OCI-LY7 (cell line): Measurements from ENCODE around the gene C1orf141. TPM values are rescaled to one million over a fixed set of nuclear protein-coding genes. Genes with fewer than 3 reads are reported as not detected.

Experiments
- BruUV-seq: library from RNA; stranded (reverse); fragments of 400-500 nt; replicated peaks from 2 replicates; lab custom pipeline; 2021; lab: Mats Ljungman, UMichigan
- CTCF ChIA-PET: fragments of 300-600 bp; sonication (Branson Sonifier 250); formaldehyde crosslinking; loops from one replicate; lab custom pipeline; 2022; ENCODE audit warnings: antibody characterized with exemption; ENCODE audit not compliant: unreplicated experiment; lab: Charles Lee
- POLR2A ChIA-PET: fragments of 300-600 bp; sonication (Branson Sonifier 250); formaldehyde crosslinking; loops from one replicate; lab custom pipeline; 2022; ENCODE audit warnings: antibody characterized with exemption; lab: Charles Lee
- DNase-seq: peaks from one replicate; pipeline ENCODE4 v3.0.0-alpha.2; 2015; ENCODE audit warnings: low spot score
- H2AFZ ChIP-seq: fragments of 200-600 bp; sonication (generic), shearing (Covaris generic); 2 replicates; pipeline ENCODE4 v1.6.1; 2014; ENCODE audit warnings: mild to moderate bottlenecking, antibody characterized with exemption, low read length, moderate library complexity
- H3K27ac ChIP-seq: fragments of 200-600 bp; sonication (generic); 2 replicates; pipeline ENCODE4 v1.5.1; 2014; ENCODE audit warnings: mixed run types, low read depth, mild to moderate bottlenecking, moderate library complexity, low read length, inconsistent platforms; ENCODE audit not compliant: poor library complexity, severe bottlenecking
- H3K36me3 ChIP-seq: fragments of 200-600 bp; sonication (generic); 2 replicates; pipeline ENCODE4 v1.6.1; 2014; ENCODE audit warnings: mild to moderate bottlenecking, antibody characterized with exemption, low read length, moderate library complexity, mixed read lengths; ENCODE audit not compliant: insufficient read depth
- H3K4me1 ChIP-seq: fragments of 200-600 bp; sonication (generic); 2 replicates; pipeline ENCODE4 v1.5.1; 2014; ENCODE audit warnings: mild to moderate bottlenecking, low read length; ENCODE audit not compliant: insufficient read depth, poor library complexity, severe bottlenecking
- H3K4me2 ChIP-seq: fragments of 200-600 bp; sonication (generic); 2 replicates; pipeline ENCODE4 v1.6.1; 2014; ENCODE audit warnings: mild to moderate bottlenecking, low read length
- H3K4me3 ChIP-seq: fragments of 200-600 bp; sonication (generic); 2 replicates; pipeline ENCODE4 v1.5.1; 2014; ENCODE audit warnings: mild to moderate bottlenecking, low read depth, low read length; ENCODE audit not compliant: poor library complexity, severe bottlenecking
- H3K79me2 ChIP-seq: fragments of 200-600 bp; sonication (generic); 2 replicates; pipeline ENCODE4 v1.6.1; 2016; ENCODE audit warnings: low read depth, mild to moderate bottlenecking, low read length, moderate library complexity, mixed read lengths; ENCODE audit not compliant: insufficient read depth
- H3K9me2 ChIP-seq: fragments of 200-600 bp; sonication (generic); 2 replicates; pipeline ENCODE4 v1.6.1; 2016; ENCODE audit warnings: mild to moderate bottlenecking, low read length, mixed read lengths; ENCODE audit not compliant: insufficient read depth
- H3K9me3 ChIP-seq: fragments of 200-600 bp; sonication (generic); 2 replicates; pipeline ENCODE4 v1.6.1; 2014; ENCODE audit warnings: mild to moderate bottlenecking, mixed run types, low read length, mixed read lengths
- H4K20me1 ChIP-seq: fragments of 200-600 bp; sonication (generic); 2 replicates; pipeline ENCODE4 v1.6.1; 2014; ENCODE audit warnings: mild to moderate bottlenecking, antibody characterized with exemption, low read length, moderate library complexity, mixed read lengths; ENCODE audit not compliant: insufficient read depth
- CTCF ChIP-seq: fragments of 200-600 bp; sonication (generic); conservative IDR thresholded peaks from 2 replicates; pipeline ENCODE4 v1.5.1; 2014; ENCODE audit warnings: mild to moderate bottlenecking, antibody characterized with exemption, low read length, moderate library complexity, mixed read lengths
- EZH2phosphoT487 ChIP-seq: fragments of 200-600 bp; sonication (generic); IDR thresholded peaks from 2 replicates; pipeline ENCODE4 v1.6.1; 2018; ENCODE audit warnings: low read depth, borderline replicate concordance, mild to moderate bottlenecking, mixed run types, antibody characterized with exemption, low read length, moderate library complexity, mixed read lengths
- intact Hi-C: fragments of 100-400 bp; cut with micrococcal nuclease; formaldehyde crosslinking; loops from one replicate; pipeline ENCODE4 v1.10.0; 2022; ENCODE audit not compliant: unreplicated experiment
- total RNA-seq, 2 experiments: library from RNA; depleted of rRNA in 1 of 2; stranded (reverse); fragments of >200 nt in 1 of 2; shearing (Covaris generic) in 1 of 2; gene quantifications; 2 replicates each; pipeline ENCODE4 v1.2.3, GENCODE V29; 2014 to 2022

The C1orf141 gene
- total RNA-seq, 2 experiments from 2014 or later: not detected

DNA sequence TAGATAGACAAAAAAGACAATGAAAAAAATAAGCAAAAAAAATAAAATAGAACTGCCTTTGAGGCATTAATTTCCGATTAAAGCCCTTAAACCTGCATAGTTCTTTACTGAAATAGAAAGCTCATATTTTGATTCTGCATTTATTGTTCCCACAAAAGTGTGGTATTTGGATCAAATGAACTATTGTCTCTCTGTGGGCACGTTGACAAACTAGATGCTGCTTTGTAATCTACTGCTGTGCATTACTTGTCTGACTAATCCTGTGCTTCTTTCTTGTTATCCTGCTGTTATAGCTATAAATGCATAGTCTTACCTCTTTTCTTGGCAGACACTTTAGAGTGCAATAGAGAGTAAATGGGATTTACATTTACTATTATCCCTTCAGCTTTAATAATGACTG lies 49.4 kb downstream of the C1orf141 start:
- DNase-seq: no peak
- intact Hi-C loops: no loop called here
- H3K36me3 ChIP-seq: no peaks in the 10 kb centered on the region
- ChIA-PET CTCF (no interaction called here), POLR2A (interaction anchor here (1.2 to 1.6 kb wide), 2 partner anchors 9 to 12 kb away, joined by 3 read pairs; no protein-coding TSS in a partner anchor)
- no TSS peak for BruUV-seq
- H3K4me3 ChIP-seq: no peak overlapping the region
- no peaks in the 10 kb centered on the region for H4K20me1 ChIP-seq
- no peaks in the 10 kb centered on the region for H3K9me3 ChIP-seq
- H2AFZ ChIP-seq: no peak overlapping the region
- H3K79me2 ChIP-seq: no peaks in the 10 kb centered on the region
- H3K4me1 ChIP-seq: no peaks in the 10 kb centered on the region
- TF ChIP-seq CTCF: no peak
- no peak for TF ChIP-seq EZH2phosphoT487
- H3K27ac ChIP-seq: no peak overlapping the region
- no peaks in the 10 kb centered on the region for H3K9me2 ChIP-seq
- H3K4me2 ChIP-seq: no peak overlapping the region

GRCh38 chr1:67084765-67085318 lies 49.9 kb downstream of the C1orf141 start:
- Histone ChIP-seq H3K36me3 (no peaks in the 10 kb centered on the region), H4K20me1 (no peaks in the 10 kb centered on the region), H3K4me2 (no peak overlapping the region), H3K9me3 (no peaks in the 10 kb centered on the region), H2AFZ (no peak overlapping the region), H3K4me1 (no peaks in the 10 kb centered on the region), H3K79me2 (no peaks in the 10 kb centered on the region), H3K27ac (no peak overlapping the region), H3K9me2 (no peaks in the 10 kb centered on the region), H3K4me3 (no peak overlapping the region)
- ChIA-PET POLR2A (interaction anchor here (1.2 kb wide), 1 partner anchor 8 kb away, joined by 3 read pairs; no protein-coding TSS in a partner anchor), CTCF (no interaction called here)
- intact Hi-C loops: no loop called here
- TF ChIP-seq EZH2phosphoT487 (no peak), CTCF (no peak)
- no peak for DNase-seq
- BruUV-seq: no TSS peak

DNA sequence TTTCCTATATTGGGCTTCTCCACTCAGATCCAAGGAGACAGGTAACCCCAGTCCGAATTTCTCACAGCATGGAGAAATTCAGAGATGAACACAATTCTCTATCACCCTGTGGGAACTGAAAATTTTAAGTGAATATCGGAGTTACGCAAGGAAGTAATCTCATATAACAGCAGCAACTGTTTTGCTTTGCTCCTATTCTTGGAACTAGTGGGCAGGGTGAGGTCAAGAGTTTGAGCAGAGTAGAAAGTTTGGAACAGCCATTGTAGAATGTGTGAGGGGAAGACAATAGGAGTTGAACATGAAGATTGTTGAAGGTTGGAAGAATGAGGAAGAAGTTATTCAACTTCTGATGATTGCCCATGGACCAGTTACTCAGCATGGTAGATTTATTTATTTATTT lies 56.5 kb downstream of the C1orf141 start:
- Histone ChIP-seq H3K4me3 (no peak overlapping the region), H3K4me2 (no peak overlapping the region), H2AFZ (no peak overlapping the region), H3K9me3 (no peaks in the 10 kb centered on the region), H3K4me1 (no peaks in the 10 kb centered on the region), H3K27ac (no peak overlapping the region), H3K9me2 (no peaks in the 10 kb centered on the region), H4K20me1 (no peaks in the 10 kb centered on the region), H3K36me3 (no peaks in the 10 kb centered on the region), H3K79me2 (no peaks in the 10 kb centered on the region)
- no peak for DNase-seq
- intact Hi-C loops: no loop called here
- ChIA-PET POLR2A (no interaction called here), CTCF (no interaction called here)
- TF ChIP-seq CTCF (no peak), EZH2phosphoT487 (no peak)
- no TSS peak for BruUV-seq
